GM20431 (cell line): ENCODE data around the gene GON7.
"Not testable (repeated sequence)": the region's sequence is repeated elsewhere in the genome, so short reads cannot be mapped to it uniquely, and the experiment has no call there.

ENCODE experiments used
- in situ Hi-C: fragments of 300-500 bp; cut with MseI, MboI; formaldehyde crosslinking; loops from one replicate; pipeline ENCODE4 v1.15.0; 2020; ENCODE audit warnings: low sequenced_read_pairs; ENCODE audit not compliant: unreplicated experiment

The GON7 gene

GRCh38 chr14:93163564-93163963 is 43.3 kb downstream of the GON7 start:
- in situ Hi-C loops: no loop called here

GRCh38 chr14:93161411-93161940 is 45.4 kb downstream of the GON7 start:
- in situ Hi-C loops: no loop called here

GRCh38 chr14:93160353-93160801 is 46.5 kb downstream of the GON7 start:
- in situ Hi-C loops: no loop called here

- in situ Hi-C loops: not testable (repeated sequence)
Measured at GRCh38 chr14:93159625-93160352, 47.1 kb downstream of the GON7 start.

- in situ Hi-C loops: not testable (repeated sequence)
Measured at GRCh38 chr14:93158349-93158748, 48.5 kb downstream of the GON7 start.

- in situ Hi-C loops: no loop called here
Measured at GRCh38 chr14:93156693-93157369, 50.0 kb downstream of the GON7 start.

GRCh38 chr14:93155667-93156066 is 51.2 kb downstream of the GON7 start:
- in situ Hi-C loops: no loop called here

- in situ Hi-C loops: no loop called here
Measured at GRCh38 chr14:93153121-93153520, 53.7 kb downstream of the GON7 start.
